ENCODE measurements around the gene ZNF548.

The ZNF548 gene

DNA sequence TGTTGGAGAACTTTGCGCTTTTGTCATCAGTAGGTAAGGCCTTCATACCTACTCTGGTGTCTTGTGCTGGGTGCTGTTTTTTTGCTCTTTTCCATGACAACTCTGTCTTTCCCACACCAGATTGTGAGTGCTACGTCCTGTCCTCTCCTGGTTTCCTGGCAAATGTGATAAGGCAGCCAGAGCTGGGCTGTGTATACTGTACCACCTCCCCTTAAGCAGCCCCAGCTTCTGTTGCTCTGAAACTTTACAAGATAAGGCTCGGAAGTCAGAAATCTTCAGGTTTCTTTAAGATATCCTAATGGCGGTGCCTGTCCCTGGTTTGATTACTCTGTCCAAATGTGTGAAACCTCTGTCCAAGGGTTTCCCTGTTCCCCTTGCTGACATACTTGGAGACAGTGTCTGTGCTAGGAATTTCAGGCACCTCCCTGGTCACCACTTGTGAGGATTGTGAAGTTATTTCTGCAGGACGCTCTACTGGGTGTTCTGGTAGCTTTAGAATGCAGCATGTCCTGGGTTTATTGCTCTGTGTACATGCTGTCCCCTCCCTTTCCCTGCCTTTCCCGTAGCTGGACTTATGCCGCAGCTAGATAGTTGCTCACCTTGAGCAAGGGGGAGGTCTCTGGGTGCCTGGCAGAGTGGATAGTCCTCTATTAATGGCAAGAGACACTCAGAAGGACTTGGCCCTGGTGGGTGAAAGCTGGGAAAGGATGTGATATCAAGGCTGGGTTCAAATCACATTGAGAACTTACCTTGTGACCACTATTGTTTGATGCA lies 52.5 kb downstream of the ZNF548 start:
- Histone ChIP-seq H3K4me3 (ENCODE audit: low read depth in 1 of 2, low read length in 1 of 2) (no peak overlapping the region), H3K36me3 (no peaks in the 10 kb centered on the region), H3K4me1 (ENCODE audit: control insufficient read depth in 1 of 2, insufficient read depth in 1 of 2, low read depth in 1 of 2, low read length in 1 of 2) (no peaks in the 10 kb centered on the region), H3K9me3 (peaks cover 14% of the 10 kb centered on the region), H3K27me3 (no peaks in the 10 kb centered on the region), H3K27ac (no peak overlapping the region)
- TF ChIP-seq, protein P1, sequence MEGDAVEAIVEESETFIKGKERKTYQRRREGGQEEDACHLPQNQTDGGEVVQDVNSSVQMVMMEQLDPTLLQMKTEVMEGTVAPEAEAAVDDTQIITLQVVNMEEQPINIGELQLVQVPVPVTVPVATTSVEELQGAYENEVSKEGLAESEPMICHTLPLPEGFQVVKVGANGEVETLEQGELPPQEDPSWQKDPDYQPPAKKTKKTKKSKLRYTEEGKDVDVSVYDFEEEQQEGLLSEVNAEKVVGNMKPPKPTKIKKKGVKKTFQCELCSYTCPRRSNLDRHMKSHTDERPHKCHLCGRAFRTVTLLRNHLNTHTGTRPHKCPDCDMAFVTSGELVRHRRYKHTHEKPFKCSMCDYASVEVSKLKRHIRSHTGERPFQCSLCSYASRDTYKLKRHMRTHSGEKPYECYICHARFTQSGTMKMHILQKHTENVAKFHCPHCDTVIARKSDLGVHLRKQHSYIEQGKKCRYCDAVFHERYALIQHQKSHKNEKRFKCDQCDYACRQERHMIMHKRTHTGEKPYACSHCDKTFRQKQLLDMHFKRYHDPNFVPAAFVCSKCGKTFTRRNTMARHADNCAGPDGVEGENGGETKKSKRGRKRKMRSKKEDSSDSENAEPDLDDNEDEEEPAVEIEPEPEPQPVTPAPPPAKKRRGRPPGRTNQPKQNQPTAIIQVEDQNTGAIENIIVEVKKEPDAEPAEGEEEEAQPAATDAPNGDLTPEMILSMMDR (IDR thresholded peaks at IDR 0.05), result no peak

DNA sequence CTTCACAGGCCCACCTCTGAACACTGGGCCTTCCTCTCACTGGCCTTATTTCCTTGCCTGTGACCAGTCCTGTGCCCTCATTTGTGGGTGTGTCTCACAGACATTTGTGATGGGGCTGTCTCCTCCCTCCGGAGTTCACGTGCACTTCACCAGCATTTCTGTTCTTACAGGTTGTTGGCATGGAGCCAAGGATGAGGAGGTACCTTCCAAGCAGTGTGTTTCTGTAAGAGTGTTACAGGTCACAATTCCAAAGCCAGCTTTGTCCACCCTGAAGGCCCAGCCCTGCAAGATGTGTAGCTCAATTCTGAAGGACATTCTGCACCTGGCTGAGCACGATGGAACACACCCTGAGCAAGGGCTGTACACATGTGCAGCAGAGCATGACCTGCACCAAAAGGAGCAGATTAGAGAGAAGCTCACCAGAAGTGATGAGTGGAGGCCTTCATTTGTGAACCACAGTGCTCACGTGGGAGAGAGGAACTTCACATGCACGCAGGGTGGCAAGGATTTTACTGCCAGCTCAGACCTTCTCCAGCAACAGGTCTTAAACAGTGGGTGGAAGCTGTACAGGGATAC lies 53.6 kb downstream of the ZNF548 start:
- no peaks in the 10 kb centered on the region for H3K36me3 ChIP-seq
- H3K27ac ChIP-seq, result no peak overlapping the region
- H3K27me3 ChIP-seq, result no peaks in the 10 kb centered on the region
- H3K4me1 ChIP-seq (ENCODE audit: control insufficient read depth in 1 of 2, insufficient read depth in 1 of 2, low read depth in 1 of 2, low read length in 1 of 2), result no peaks in the 10 kb centered on the region
- no peak overlapping the region for H3K4me3 ChIP-seq (ENCODE audit: low read depth in 1 of 2, low read length in 1 of 2)
- TF ChIP-seq, protein P1 (IDR thresholded peaks at IDR 0.05), result no peak
- H3K9me3 ChIP-seq, result peaks cover 14% of the 10 kb centered on the region

DNA sequence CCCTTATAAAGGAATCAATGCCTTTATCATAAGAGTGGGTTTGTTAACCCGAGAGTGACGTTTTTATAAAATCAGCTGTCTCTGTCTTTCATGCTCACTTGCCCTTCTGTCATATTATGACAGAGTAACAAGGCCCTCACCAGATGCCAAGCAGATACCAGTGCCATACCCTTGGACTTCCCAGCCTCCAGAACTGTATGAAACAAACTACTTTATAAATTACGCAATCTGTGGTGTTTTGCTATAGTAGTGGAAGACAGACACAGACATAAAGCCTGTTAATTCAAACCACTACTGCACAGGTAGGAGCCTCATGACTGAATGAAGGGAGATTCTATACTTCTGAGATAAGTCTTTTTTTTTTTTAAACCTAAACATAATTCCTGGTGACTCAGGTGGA lies 62.7 kb downstream of the ZNF548 start:
- no peak overlapping the region for H3K27ac ChIP-seq
- no peak overlapping the region for H3K4me3 ChIP-seq (ENCODE audit: low read depth in 1 of 2, low read length in 1 of 2)
- peaks cover 16% of the 10 kb centered on the region for H3K9me3 ChIP-seq
- no peaks in the 10 kb centered on the region for H3K36me3 ChIP-seq
- H3K27me3 ChIP-seq, result no peaks in the 10 kb centered on the region
- H3K4me1 ChIP-seq (ENCODE audit: control insufficient read depth in 1 of 2, insufficient read depth in 1 of 2, low read depth in 1 of 2, low read length in 1 of 2), result no peaks in the 10 kb centered on the region
- TF ChIP-seq, protein P1 (IDR thresholded peaks at IDR 0.05), result no peak

All from neutrophil (primary cell).